Astrocyte of the spinal cord (primary cell): Measurements from ENCODE around the gene RPGRIP1.

Experiments used
- DNase-seq: peaks from one replicate; pipeline ENCODE4 v3.0.0; 2011; ENCODE audit warnings: low read depth, low spot score
- H3K4me3 ChIP-seq: 2 replicates; pipeline ENCODE4 v1.5.1; 2011; ENCODE audit warnings: low read depth, mild to moderate bottlenecking, low read length, moderate library complexity
- in situ Hi-C: cut with HindIII; loops from 2 replicates; pipeline ENCODE4 v1.10.0; 2017; ENCODE audit warnings: low sequenced_read_pairs
- TF ChIP-seq, protein P1 (sequence below): IDR thresholded peaks from 2 replicates; pipeline ENCODE4 v1.5.1; 2012; ENCODE audit warnings: low read depth, mild to moderate bottlenecking, low read length, inconsistent platforms

The RPGRIP1 gene

DNA sequence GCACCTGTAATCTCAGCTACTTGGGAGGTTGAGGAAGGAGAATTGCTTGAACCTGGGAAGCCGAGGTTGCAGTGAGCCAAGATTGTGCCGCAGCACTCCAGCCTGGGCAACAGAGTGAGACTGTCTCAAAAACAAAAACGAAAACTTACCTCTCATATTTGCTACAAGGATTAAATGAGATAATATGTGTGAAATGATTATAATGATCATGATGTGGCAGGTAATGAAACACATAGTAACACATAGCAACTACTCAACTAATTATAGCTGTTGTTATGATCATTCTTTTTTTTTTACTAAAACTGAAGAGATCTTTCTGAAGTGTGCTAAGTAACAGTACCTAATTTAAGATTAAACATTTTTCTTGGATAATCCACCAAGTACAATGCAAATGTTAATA, 30.1 kb downstream of the RPGRIP1 start:
- DNase-seq: no peak
- in situ Hi-C loops: no loop called here
- TF ChIP-seq, protein P1, sequence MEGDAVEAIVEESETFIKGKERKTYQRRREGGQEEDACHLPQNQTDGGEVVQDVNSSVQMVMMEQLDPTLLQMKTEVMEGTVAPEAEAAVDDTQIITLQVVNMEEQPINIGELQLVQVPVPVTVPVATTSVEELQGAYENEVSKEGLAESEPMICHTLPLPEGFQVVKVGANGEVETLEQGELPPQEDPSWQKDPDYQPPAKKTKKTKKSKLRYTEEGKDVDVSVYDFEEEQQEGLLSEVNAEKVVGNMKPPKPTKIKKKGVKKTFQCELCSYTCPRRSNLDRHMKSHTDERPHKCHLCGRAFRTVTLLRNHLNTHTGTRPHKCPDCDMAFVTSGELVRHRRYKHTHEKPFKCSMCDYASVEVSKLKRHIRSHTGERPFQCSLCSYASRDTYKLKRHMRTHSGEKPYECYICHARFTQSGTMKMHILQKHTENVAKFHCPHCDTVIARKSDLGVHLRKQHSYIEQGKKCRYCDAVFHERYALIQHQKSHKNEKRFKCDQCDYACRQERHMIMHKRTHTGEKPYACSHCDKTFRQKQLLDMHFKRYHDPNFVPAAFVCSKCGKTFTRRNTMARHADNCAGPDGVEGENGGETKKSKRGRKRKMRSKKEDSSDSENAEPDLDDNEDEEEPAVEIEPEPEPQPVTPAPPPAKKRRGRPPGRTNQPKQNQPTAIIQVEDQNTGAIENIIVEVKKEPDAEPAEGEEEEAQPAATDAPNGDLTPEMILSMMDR: no peak
- no peak overlapping the region for H3K4me3 ChIP-seq

DNA sequence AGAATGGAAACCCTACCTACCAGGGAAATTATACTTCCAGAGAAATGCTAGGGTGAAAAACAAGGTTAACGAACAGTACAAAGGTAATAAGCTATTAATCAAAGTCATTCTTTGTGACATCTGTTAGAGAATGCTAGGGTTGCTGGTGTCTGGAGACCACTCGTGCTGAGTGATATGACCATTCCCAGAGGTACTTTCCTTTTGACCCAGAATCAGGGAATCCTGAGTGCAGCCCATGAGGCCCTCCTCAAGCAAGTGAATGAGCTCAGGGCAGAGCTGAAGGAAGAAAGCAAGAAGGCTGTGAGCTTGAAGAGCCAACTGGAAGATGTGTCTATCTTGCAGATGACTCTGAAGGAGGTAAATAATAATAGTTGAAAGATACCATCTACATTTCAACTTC, 31.7 kb downstream of the RPGRIP1 start:
- no peak for DNase-seq
- TF ChIP-seq, protein P1: no peak
- in situ Hi-C loops: no loop called here
- no peak overlapping the region for H3K4me3 ChIP-seq

DNA sequence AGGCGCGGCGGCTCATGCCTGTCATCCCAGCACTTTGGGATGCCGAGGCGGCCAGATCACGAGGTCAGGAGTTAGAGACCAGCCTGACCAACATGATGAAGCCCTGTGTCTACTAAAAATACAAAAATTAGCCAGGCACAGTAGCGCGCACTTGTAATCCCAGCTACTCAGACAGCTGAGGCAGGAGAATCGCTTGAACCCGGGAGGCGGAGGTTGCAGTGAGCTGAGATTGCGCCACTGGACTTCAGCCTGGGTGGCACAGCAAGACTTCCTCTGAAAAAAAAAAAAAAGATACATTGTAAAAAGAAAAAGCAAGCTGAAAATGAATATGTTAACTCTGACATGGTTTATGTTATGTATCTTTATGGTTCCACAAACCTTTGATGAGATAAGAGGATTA, 33.6 kb downstream of the RPGRIP1 start:
- in situ Hi-C loops: no loop called here
- no peak overlapping the region for H3K4me3 ChIP-seq
- TF ChIP-seq, protein P1: no peak
- DNase-seq: no peak

DNA sequence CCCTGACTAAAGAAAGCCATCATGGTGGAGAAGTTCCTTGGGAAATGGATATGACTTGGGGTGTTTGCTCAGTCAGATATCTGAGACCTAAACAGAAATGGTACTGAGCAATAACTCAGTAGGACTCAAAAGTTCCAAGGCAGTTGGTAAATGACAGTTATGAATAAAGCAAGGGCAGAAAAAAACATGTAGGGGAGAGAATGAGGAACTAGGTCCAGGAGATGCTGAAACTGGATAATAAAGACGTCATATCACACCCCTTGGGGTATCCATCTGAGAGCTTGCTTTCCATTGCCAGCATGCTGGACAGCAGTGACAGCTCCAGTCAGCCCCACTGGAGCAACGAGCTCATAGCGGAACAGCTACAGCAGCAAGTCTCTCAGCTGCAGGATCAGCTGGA, 37.5 kb downstream of the RPGRIP1 start:
- DNase-seq: no peak
- in situ Hi-C loops: no loop called here
- no peak overlapping the region for H3K4me3 ChIP-seq
- TF ChIP-seq, protein P1: no peak

DNA sequence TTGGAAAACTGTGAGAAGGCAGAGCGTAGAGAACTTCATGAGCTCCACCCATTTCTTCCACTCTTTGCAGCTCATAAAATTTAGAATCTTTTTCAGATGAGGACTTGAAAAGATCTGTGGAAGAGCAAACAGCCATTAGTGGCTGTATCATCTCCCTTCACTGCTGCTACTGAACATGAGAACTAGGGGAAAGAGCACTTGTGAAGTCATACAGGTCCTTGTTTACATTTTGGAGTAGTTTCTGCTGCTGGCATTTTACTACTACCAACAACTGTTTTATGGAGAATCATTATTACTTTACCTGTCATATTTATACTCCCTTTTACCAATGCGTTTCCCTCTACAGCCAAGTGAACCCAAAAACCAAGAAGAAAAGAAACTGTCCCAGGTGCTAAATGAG, 41.0 kb downstream of the RPGRIP1 start:
- DNase-seq: no peak
- TF ChIP-seq, protein P1: no peak
- H3K4me3 ChIP-seq: no peak overlapping the region
- in situ Hi-C loops: no loop called here

DNA sequence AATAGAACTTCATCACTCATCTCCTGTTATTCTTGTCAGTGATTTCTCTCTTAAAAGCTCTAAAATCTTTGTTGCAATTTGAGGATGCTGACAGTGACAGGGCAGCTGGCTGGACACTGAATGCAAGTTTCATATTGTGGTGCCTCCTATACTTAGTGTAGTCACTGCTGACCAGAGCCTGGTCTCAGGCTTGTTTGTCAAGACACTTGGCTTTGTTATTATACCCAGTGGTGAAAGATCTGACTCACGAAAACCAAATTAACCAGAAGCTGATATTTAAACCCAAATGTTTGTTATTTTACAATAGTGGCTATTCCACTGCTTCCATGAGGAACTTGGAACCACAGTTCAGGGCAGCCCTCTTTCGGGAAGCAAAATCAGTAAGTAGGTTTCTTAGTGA, 42.8 kb downstream of the RPGRIP1 start:
- H3K4me3 ChIP-seq: no peak overlapping the region
- in situ Hi-C loops: no loop called here
- no peak for DNase-seq
- TF ChIP-seq, protein P1: no peak

DNA sequence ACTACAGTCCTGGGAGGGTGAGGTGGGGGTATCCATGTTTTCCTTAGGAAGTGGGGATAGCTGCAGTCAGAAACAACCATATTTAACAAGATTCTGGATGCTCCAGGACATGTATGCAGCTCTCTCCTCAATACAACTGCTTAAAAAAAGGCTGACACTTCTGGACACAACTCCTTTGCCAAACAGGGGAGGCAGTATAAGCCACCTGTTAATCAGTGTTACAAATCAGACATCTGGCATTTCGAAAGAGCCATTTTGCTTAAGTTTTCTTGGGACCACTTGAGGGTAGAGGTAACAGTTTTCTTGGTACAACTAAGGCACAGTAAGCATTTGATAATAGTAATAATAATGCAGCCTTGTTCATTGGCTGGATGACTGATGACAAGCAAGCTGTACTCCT, 47.1 kb downstream of the RPGRIP1 start:
- TF ChIP-seq, protein P1: no peak
- no peak overlapping the region for H3K4me3 ChIP-seq
- DNase-seq: no peak
- in situ Hi-C loops: no loop called here
